Adipocyte (in vitro differentiated cells): Measurements from ENCODE around the gene CLDN18.

Experiments used
- DNase-seq: peaks from one replicate; pipeline ENCODE4 v3.0.0-alpha.2; 2015; ENCODE audit warnings: low read depth
- H3K27me3 ChIP-seq: replicated peaks from 2 replicates; pipeline ENCODE4 v1.7.0; 2013; ENCODE audit warnings: mild to moderate bottlenecking, low read length, moderate library complexity; ENCODE audit not compliant: control insufficient read depth, insufficient read depth
- H3K36me3 ChIP-seq: 2 replicates; pipeline ENCODE4 v1.7.0; 2013; ENCODE audit warnings: low read length, mild to moderate bottlenecking, moderate library complexity; ENCODE audit not compliant: control insufficient read depth, insufficient read depth, severe bottlenecking
- H3K4me1 ChIP-seq: 2 replicates; pipeline ENCODE4 v1.7.0; 2013; ENCODE audit warnings: mild to moderate bottlenecking, low read length, moderate library complexity; ENCODE audit not compliant: control insufficient read depth, insufficient read depth
- H3K4me3 ChIP-seq: 2 replicates; pipeline ENCODE4 v1.7.0; 2013; ENCODE audit warnings: mild to moderate bottlenecking, low read length, moderate library complexity
- H3K9ac ChIP-seq: 2 replicates; pipeline ENCODE4 v1.7.0; 2013; ENCODE audit warnings: mild to moderate bottlenecking, low read length, moderate library complexity
- H3K9me3 ChIP-seq: 2 replicates; pipeline ENCODE4 v1.7.0; 2013; ENCODE audit warnings: mild to moderate bottlenecking, low read length, moderate library complexity; ENCODE audit not compliant: control insufficient read depth

The CLDN18 gene

GRCh38 chr3:138065949-138066348 lies 56.0 kb downstream of the CLDN18 start:
- Histone ChIP-seq H3K4me1 (peaks cover 26% of the 10 kb centered on the region), H3K36me3 (peaks cover 87% of the 10 kb centered on the region), H3K4me3 (no peak overlapping the region), H3K27me3 (no peaks in the 10 kb centered on the region), H3K9ac (peak overlapping the region; percentile 55), H3K9me3 (no peaks in the 10 kb centered on the region)
- DNase-seq = peak; percentile 32

GRCh38 chr3:138066383-138066782 lies 56.4 kb downstream of the CLDN18 start:
- DNase-seq = no peak
- H3K4me1 ChIP-seq = peaks cover 26% of the 10 kb centered on the region
- H3K9me3 ChIP-seq = no peaks in the 10 kb centered on the region
- no peak overlapping the region for H3K4me3 ChIP-seq
- peaks cover 90% of the 10 kb centered on the region for H3K36me3 ChIP-seq
- peak overlapping the region; percentile 55 for H3K9ac ChIP-seq
- H3K27me3 ChIP-seq = no peaks in the 10 kb centered on the region

- H3K4me1 ChIP-seq = peaks cover 26% of the 10 kb centered on the region
- H3K27me3 ChIP-seq = no peaks in the 10 kb centered on the region
- H3K36me3 ChIP-seq = peaks cover 91% of the 10 kb centered on the region
- no peaks in the 10 kb centered on the region for H3K9me3 ChIP-seq
- no peak overlapping the region for H3K4me3 ChIP-seq
- no peak for DNase-seq
- no peak overlapping the region for H3K9ac ChIP-seq
These were observed 57.0 kb downstream of the CLDN18 start for GRCh38 chr3:138066972-138067371.

- Histone ChIP-seq H3K4me3 (no peak overlapping the region), H3K36me3 (peaks cover 85% of the 10 kb centered on the region), H3K27me3 (no peaks in the 10 kb centered on the region), H3K9me3 (no peaks in the 10 kb centered on the region), H3K4me1 (peaks cover 22% of the 10 kb centered on the region), H3K9ac (no peak overlapping the region)
- no peak for DNase-seq
These were observed 58.1 kb downstream of the CLDN18 start for GRCh38 chr3:138068046-138068445.

- H3K36me3 ChIP-seq = peaks cover 79% of the 10 kb centered on the region
- H3K9ac ChIP-seq = no peak overlapping the region
- no peaks in the 10 kb centered on the region for H3K27me3 ChIP-seq
- H3K4me1 ChIP-seq = peaks cover 22% of the 10 kb centered on the region
- H3K9me3 ChIP-seq = no peaks in the 10 kb centered on the region
- DNase-seq = peak; percentile 90
- H3K4me3 ChIP-seq = no peak overlapping the region
These were observed 58.7 kb downstream of the CLDN18 start for GRCh38 chr3:138068579-138069174.

- no peak for DNase-seq
- H3K9ac ChIP-seq = no peak overlapping the region
- H3K27me3 ChIP-seq = no peaks in the 10 kb centered on the region
- peaks cover 21% of the 10 kb centered on the region for H3K4me1 ChIP-seq
- peaks cover 66% of the 10 kb centered on the region for H3K36me3 ChIP-seq
- no peaks in the 10 kb centered on the region for H3K9me3 ChIP-seq
- no peak overlapping the region for H3K4me3 ChIP-seq
These were observed 60.0 kb downstream of the CLDN18 start for GRCh38 chr3:138070006-138070405.

GRCh38 chr3:138072796-138073195 lies 62.8 kb downstream of the CLDN18 start:
- peaks cover 60% of the 10 kb centered on the region for H3K36me3 ChIP-seq
- H3K27me3 ChIP-seq = no peaks in the 10 kb centered on the region
- H3K4me1 ChIP-seq = peaks cover 7% of the 10 kb centered on the region
- no peak overlapping the region for H3K4me3 ChIP-seq
- no peak overlapping the region for H3K9ac ChIP-seq
- H3K9me3 ChIP-seq = no peaks in the 10 kb centered on the region
- DNase-seq = no peak

GRCh38 chr3:138078096-138078495 lies 68.1 kb downstream of the CLDN18 start:
- peaks cover 21% of the 10 kb centered on the region for H3K36me3 ChIP-seq
- DNase-seq = no peak
- no peak overlapping the region for H3K4me3 ChIP-seq

GRCh38 chr3:138078901-138079344 lies 69.0 kb downstream of the CLDN18 start:
- H3K4me3 ChIP-seq = no peak overlapping the region
- H3K9ac ChIP-seq = no peak overlapping the region
- DNase-seq = peak; percentile 86
- H3K9me3 ChIP-seq = no peaks in the 10 kb centered on the region
- H3K36me3 ChIP-seq = peaks cover 29% of the 10 kb centered on the region
- H3K27me3 ChIP-seq = no peaks in the 10 kb centered on the region
- peaks cover 50% of the 10 kb centered on the region for H3K4me1 ChIP-seq

More at GRCh38 chr3:138078096-138078495, 68.1 kb downstream of the CLDN18 start:
- Histone ChIP-seq H3K9me3 (no peaks in the 10 kb centered on the region), H3K27me3 (no peaks in the 10 kb centered on the region), H3K4me1 (peaks cover 45% of the 10 kb centered on the region), H3K9ac (no peak overlapping the region)

GRCh38 chr3:138079901-138080300 lies 69.9 kb downstream of the CLDN18 start:
- no peaks in the 10 kb centered on the region for H3K27me3 ChIP-seq
- no peak overlapping the region for H3K4me3 ChIP-seq
- peaks cover 50% of the 10 kb centered on the region for H3K4me1 ChIP-seq
- no peak for DNase-seq
- no peaks in the 10 kb centered on the region for H3K9me3 ChIP-seq
- H3K36me3 ChIP-seq = peaks cover 36% of the 10 kb centered on the region
- H3K9ac ChIP-seq = no peak overlapping the region

- peaks cover 29% of the 10 kb centered on the region for H3K36me3 ChIP-seq
- no peak for DNase-seq
- H3K4me3 ChIP-seq = peak overlapping the region; percentile 60
- H3K9ac ChIP-seq = no peak overlapping the region
- H3K27me3 ChIP-seq = no peaks in the 10 kb centered on the region
- peaks cover 50% of the 10 kb centered on the region for H3K4me1 ChIP-seq
- no peaks in the 10 kb centered on the region for H3K9me3 ChIP-seq
These were observed 71.6 kb downstream of the CLDN18 start for GRCh38 chr3:138081371-138082084.
